ENCODE measurements around the gene TAB3.
"Not testable (repeated sequence)": the region's sequence is repeated elsewhere in the genome, so short reads cannot be mapped to it uniquely, and the experiment has no call there.

The TAB3 gene

GRCh38 chrX:30816079-30816478 is 73.0 kb downstream of the TAB3 start:
- DNase-seq (ENCODE audit: low read depth, low spot score): no peak

GRCh38 chrX:30814978-30815377 is 74.1 kb downstream of the TAB3 start:
- DNase-seq (ENCODE audit: low read depth, low spot score): no peak

GRCh38 chrX:30812326-30812725 is 76.7 kb downstream of the TAB3 start:
- no peak for DNase-seq (ENCODE audit: low read depth, low spot score)

GRCh38 chrX:30806187-30806728 is 82.8 kb downstream of the TAB3 start:
- DNase-seq (ENCODE audit: low read depth, low spot score): no peak

GRCh38 chrX:30804462-30804861 is 84.6 kb downstream of the TAB3 start:
- no peak for DNase-seq (ENCODE audit: low read depth, low spot score)

GRCh38 chrX:30800901-30801300 is 88.2 kb downstream of the TAB3 start:
- DNase-seq (ENCODE audit: low read depth, low spot score): no peak

- DNase-seq (ENCODE audit: low read depth, low spot score): no peak
Observed at GRCh38 chrX:30799327-30799726, 89.7 kb downstream of the TAB3 start.

DNA sequence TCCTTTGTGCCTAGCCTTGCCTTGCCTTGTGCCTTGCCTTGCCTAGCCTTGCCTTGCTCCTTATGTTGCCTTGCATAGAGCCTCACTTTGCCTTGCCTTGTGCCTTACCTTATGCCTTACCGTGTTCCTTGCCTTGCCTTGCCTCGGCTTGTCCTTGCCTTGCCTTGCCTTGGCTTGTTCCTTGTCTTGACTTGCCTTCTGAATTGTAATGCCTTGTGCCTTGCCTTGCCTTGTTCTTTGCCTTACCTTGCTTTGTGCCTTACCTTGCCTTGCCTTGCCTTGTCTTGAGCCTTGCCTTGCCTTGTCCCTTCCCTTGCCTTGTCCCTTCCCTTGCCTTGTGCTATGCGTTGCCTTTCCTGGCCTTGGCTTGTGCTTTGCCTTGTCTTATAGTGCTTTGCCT is 90.2 kb downstream of the TAB3 start:
- DNase-seq (ENCODE audit: low read depth, low spot score): no peak

DNA sequence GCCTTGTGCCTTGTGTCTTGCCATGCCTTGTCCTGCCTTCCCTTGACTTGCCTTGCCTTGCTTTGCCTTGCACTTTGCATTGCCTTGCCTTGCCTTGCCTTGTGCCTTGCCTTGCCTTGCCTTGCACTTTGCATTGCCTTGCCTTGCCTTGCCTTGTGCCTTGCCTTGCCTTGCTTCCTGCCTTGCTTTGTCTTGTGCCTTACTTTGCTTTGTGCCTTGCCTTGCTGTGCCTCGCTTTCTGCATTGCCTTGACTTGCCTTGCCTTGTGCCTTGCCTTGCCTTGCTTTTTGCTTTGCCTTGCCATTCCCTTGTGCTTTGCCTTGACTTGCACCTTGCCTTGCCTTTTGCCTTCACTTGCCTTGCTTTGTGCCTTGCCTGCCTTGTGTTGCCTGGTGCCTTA is 91.8 kb downstream of the TAB3 start:
- DNase-seq (ENCODE audit: low read depth, low spot score): not testable (repeated sequence)

DNA sequence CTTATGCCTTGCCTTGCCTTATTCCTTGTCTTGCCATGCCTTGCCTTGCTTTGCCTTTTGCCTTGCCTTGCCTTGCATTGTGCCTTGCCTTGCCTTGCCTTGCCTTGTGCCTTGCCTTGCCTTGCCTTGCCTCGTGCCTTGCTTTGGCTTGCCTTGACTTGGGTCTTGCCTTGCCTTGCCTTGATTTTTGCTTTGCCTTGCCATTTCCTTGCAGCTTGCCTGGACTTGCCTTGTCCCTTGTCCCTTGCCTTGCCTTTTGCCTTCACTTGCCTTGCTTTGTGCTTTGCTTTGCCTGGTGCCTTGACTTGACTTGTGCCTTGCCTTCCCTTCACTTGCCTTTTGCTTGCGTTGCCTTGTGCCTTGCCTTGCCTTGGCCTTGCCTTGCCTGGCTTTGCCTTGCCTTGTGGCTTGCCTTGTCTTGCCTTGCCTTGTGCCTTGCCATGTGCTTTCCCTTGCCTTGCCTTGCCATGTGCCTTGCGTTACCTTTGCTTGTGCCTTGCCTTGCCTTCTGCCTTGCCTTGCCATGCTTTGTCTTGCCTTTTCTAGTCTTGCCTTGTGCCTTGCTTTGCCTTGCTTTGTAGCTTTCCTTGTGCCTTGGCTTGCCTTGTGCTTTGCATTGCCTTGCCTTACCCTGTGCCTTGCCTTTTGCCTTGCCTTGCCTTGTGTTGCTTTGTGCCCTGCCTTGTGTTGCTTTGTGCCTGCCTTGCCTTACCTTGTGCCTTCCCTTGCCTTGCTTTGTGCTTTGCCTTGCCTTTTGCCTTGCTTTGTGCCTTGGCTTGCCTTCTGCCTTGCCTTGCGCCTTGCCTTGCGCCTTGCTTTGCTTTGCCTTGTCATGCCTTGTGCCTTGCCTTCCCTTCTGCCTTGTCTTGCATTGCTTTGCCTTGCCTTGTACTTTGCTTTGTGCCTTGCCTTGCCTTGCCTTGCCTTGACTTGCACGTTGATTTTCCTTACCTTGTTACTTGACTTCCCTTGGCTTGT is 92.8 kb downstream of the TAB3 start:
- DNase-seq (ENCODE audit: low read depth, low spot score): no peak

DNA sequence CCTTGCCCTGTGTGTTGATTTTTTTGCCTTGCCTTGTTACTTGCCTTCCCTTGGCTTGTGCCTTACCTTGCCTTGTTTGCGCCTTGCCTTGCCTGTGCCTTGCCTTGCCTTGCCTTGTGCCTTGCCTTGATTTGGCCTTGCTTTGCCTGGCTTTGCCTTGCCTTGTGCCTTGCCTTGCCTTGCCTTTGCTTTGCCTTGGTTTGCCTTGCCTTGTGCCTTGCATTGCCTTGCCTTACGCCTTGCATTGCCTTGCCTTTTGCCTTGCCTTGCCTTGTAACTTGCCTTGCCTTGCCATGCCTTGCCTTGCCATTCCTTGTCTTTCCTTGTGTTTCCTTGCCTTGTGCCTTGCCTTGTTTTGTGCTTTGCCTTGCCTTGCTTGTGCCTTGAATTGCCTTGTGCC is 94.6 kb downstream of the TAB3 start:
- no peak for DNase-seq (ENCODE audit: low read depth, low spot score)

DNA sequence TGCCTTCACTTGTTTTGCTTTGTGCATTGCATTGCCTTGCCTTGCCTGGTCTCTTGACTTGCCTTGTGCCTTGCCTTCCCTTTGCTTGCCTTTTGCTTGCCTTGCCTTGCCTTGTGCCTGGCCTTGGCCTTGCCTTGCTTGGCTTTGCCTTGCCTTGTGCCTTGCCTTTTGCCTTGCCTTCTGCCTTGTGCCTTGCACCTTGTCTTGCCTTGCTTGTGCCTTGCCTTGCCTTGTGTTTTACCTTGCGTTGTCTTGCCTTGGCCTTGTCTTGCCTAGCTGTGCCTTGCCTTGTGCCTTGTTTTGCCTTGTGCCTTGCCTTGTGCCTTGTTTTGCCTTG is 95.3 kb downstream of the TAB3 start:
- DNase-seq (ENCODE audit: low read depth, low spot score): no peak

DNA sequence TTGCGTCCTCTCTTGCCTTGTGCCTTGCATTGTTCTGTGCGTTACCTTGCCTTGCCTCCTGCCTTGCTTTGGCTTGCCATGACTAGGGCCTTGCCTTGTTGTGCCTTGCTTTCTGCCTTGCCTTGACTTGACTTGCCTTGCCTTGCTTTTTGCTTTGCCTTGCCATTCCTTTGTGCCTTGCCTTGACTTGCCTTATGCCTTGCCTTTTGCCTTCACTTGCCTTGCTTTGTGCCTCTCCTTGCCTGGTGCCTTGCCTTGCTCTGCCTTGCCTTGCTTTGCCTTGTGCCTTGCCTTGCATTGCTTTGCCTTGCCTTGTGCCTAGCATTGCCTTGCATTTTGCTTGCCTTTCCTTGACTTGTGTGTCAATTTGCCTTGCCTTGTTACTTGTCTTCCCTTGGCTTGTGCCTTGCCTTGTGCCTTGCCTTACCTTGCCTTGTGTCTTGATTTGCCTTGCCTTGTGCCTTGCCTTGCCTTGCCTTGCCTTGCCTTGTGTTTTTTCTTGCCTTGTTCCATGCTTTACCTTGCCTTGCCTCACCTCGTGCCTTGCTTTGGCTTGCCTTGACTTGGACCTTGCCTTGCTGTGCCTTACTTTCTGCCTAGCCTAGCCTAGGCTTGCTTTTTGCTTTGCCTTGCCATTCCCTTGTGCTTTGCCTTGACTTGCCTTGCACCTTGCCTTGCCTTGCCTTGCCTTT is 95.8 kb downstream of the TAB3 start:
- DNase-seq (ENCODE audit: low read depth, low spot score): no peak

DNA sequence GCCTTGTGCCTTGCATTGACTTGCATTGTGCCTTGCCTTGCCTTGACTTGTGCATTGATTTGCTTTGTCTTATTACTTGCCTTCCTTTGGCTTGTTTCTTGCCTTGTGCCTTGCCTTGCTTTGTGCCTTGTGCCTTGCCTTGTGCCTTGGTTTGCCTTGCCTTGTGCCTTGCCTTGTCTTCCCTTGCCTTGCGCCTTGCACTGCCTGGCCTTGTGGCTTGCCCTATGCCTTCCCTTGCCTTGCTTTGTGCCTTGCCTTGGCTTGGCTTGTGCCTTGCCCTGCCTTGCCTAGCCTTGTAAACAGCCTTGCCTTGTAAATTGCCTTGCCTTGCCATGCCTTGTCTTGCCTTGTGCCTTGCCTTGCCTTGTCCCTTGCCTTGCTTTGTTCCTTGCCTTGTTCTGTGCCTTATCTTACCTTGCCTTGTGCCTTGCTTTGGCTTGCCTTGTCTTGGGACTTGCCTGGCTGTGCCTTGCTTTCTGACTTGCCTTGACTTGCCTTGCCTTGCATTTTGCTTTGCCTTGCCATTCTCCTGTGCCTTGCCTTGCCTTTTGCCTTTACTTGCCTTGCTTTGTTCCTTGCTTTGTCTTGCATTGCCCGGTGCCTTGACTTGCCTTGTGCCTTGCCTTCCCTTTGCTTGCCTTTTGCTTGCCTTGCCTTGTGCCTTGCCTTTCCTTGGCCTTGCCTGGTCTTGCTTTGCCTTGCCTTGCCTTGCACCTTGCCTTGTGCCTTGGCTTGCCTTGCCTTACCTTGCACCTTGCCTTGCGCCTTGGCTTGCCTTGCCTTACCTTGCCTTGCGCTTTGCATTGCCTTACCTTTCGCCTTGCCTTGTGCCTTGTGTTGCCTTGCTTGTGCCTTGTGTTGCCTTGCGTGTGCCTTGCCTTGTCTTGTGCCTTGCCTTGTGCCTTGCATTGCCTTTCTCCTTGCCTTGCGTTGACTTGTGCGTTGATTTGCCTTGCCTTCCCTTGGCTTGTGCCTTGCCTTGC is 97.5 kb downstream of the TAB3 start:
- no peak for DNase-seq (ENCODE audit: low read depth, low spot score)

DNA sequence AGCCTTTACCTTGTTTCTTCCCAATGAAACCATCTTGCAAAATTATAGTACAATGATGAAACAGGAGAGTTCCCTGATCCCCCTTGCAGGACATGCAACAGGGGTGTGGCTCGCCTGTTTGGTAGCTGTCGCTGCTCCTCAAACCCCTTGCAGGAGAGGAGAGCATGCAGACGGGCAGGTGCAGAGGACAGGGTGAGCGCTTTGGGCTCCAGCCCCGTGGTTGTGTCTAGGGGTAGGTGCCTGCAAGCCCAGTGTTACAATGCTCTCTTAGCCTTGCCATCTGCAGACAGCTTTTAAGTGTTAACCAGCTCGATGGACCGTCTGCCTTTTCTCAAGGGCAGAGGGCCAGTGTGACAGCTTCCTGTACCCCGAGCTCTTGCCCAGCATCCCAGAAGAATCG is 102.0 kb downstream of the TAB3 start:
- no peak for DNase-seq (ENCODE audit: low read depth, low spot score)

DNA sequence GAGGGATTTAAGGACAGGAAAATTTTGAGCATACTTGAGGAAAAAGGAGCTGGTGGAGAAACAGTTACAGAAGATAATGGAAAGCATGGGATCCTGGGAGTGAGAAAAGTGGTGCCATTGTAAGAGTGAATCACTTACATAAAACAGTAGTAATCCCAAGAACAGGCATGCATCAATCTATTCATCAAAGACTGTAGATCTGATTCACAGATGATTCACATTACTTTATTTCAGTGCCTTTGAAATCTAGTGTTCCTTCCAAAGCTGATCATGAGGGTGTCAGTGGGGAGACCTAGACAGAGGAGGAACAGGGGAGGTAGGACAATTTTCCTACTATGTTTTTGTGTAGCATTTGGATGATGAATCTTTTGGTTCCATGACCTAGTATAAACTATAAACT is 102.7 kb downstream of the TAB3 start:
- no peak for DNase-seq (ENCODE audit: low read depth, low spot score)

GRCh38 chrX:30781711-30782444 is 107.2 kb downstream of the TAB3 start:
- no peak for DNase-seq (ENCODE audit: low read depth, low spot score)

DNA sequence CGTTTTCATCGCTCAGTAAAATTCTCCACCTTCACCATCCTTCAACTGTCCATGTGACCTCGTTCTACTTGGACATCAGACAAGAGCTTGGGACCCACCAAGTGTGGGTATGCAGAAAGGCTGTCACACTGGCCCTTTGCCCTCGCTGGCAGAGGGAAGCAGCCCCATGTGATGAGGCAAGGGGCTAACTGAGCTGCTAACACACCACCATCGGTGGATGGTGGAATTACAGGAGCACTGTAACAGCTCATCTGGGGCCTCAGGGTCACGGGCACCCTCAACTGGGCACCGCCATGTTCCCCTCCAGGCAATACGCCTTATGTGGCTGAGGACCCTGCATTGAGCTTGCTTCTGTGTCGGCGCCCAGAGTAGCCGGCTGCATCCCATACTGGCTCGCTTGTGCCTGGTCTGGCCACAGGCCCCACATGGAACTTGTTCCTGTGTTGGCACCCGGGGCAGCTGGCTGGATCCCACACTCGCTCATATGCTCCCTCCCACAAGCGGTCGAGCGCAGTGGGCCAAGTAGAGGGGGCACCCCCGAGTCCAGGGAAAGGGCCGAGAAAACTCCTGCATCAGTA is 109.5 kb downstream of the TAB3 start:
- no peak for DNase-seq (ENCODE audit: low read depth, low spot score)

DNA sequence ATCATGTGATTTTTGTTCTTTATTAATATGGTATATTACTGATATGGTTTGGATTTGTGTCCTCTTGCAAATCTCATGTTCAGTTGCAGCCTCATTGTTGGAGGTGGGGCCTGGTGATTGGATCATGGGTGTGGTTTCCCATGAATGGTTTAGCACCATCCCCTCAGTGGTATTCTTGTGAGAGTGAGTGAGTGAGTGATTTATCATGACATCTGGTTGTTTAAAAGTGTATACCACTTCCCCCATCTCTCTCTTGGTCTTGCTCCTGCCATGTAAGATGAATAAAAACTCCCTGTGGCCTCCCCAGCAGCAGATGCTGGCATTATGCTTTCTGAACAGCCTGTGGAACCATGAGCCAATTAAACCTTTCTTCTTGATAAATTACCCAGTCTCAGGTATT is 111.5 kb downstream of the TAB3 start:
- no peak for DNase-seq (ENCODE audit: low read depth, low spot score)

Measured in brain pericyte (primary cell).